Measurements from ENCODE around the gene NDUFA12. TPM values are rescaled to one million over a fixed set of nuclear protein-coding genes. Genes with fewer than 3 reads are reported as not detected.
"Not testable (repeated sequence)": the region's sequence is repeated elsewhere in the genome, so short reads cannot be mapped to it uniquely, and the experiment has no call there.

Gene NDUFA12
- total and polyA plus RNA-seq, 2 of the 4 experiments (the other 2 are of a cell fraction), result 116 to 135 TPM

DNA sequence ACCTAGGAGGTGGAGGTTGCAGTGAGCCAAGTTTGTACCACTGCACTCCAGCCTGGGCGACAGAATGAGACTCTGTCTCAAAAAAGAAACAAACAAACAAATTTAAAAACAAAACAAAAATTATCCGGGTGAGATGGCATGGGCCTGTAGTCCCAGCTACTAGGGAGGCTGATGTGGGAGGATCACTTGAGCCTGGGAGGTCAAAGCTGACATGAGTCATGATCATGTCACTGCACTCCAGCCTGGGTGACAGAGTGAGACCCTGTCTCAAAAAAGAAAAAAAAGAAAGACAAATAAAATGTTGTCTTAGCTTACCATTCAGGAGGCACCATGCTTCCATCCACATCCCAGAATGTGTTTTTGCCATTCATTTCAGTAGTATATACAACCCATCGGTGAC is 9.6 kb downstream of the NDUFA12 start:
- in situ Hi-C loops (cut with MboI; ENCODE audit: low sequenced_read_pairs); CTCF ChIA-PET; H3K9me1 ChIP-seq (ENCODE audit: insufficient read depth, low read length); DNase-seq; H3K4me1 ChIP-seq (ENCODE audit: control insufficient read depth, insufficient read depth, low read length); H4K20me1 ChIP-seq (ENCODE audit: insufficient read depth, low read length); H4K91ac ChIP-seq (ENCODE audit: insufficient read depth, low read depth, low read length); H2BK20ac ChIP-seq (ENCODE audit: low read depth, low read length); H2AK9ac ChIP-seq (replicated peaks; ENCODE audit: low read depth, low read length, poor library complexity); H4K8ac ChIP-seq (ENCODE audit: low read depth in 2 of 2, low read length in 2 of 2); H3K14ac ChIP-seq (replicated peaks; ENCODE audit: low read depth, low read length); H2AK5ac ChIP-seq (ENCODE audit: low read depth, low read length); dilution Hi-C loops (cut with HindIII; ENCODE audit: low sequenced_read_pairs, unreplicated experiment); H3K27ac ChIP-seq (ENCODE audit: insufficient read depth, low read length); H4K5ac ChIP-seq (ENCODE audit: low read depth, low read length); H3K4ac ChIP-seq (ENCODE audit: low read depth, low read length); H3K36me3 ChIP-seq (ENCODE audit: control insufficient read depth, insufficient read depth, low read length); H3K56ac ChIP-seq (ENCODE audit: extremely low read depth, insufficient read depth, low read length); H3K9ac ChIP-seq (ENCODE audit: low read depth, low read length); H2BK5ac ChIP-seq (ENCODE audit: low read depth, low read length, poor library complexity, severe bottlenecking); H3K4me3 ChIP-seq (ENCODE audit: insufficient read depth, low read depth, low read length); H3K27me3 ChIP-seq (ENCODE audit: control insufficient read depth, insufficient read depth, low read length); H3K4me2 ChIP-seq (ENCODE audit: low read depth, low read length); H3K23ac ChIP-seq (ENCODE audit: low read depth, low read length); H3K18ac ChIP-seq (ENCODE audit: low read depth, low read length); H2AFZ ChIP-seq (replicated peaks; ENCODE audit: low read length, poor library complexity); BruUV-seq (replicated peaks); H2BK15ac ChIP-seq (ENCODE audit: low read depth, low read length); ATAC-seq (ENCODE audit: low read depth); POLR2A ChIA-PET (ENCODE audit: unreplicated experiment); H3K9me3 ChIP-seq (ENCODE audit: control insufficient read depth, insufficient read depth, low read length); H2BK120ac ChIP-seq (ENCODE audit: low read depth, low read length); intact Hi-C loops (cut with micrococcal nuclease): not testable (repeated sequence)
- H3K79me1 ChIP-seq (ENCODE audit: low read depth in 1 of 2, low read length in 2 of 2), result peaks cover 22 to 33% of the 10 kb centered on the region in 2 experiments
- no CpG with 5 or more reads among the region's 3 CpGs for WGBS, 2 experiments (ENCODE audit: extremely low coverage in 2 of 2, insufficient read length in 1 of 2)
